Peyer's patch (tissue), 4 donors: ENCODE data around the gene CHRNA3. TPM values are rescaled to one million over a fixed set of nuclear protein-coding genes. Genes with fewer than 3 reads are reported as not detected.

Experiments
- DNase-seq, 3 donors: peaks; one replicate each; pipeline ENCODE4 v3.0.0-alpha.2; 2017 to 2019
- H3K27ac ChIP-seq, 4 donors: fragments of 200-600 bp; sonication (generic); one replicate each; pipeline ENCODE4 v1.5.1; 2016 to 2019
- H3K27me3 ChIP-seq, 2 donors: fragments of 200-600 bp; sonication (generic); one replicate each; pipeline ENCODE4 v1.5.1; 2019
- H3K36me3 ChIP-seq, 3 donors: fragments of 200-600 bp; sonication (generic); one replicate each; pipeline ENCODE4 v1.5.1; 2016 to 2019
- H3K4me1 ChIP-seq, 4 donors: fragments of 200-600 bp; sonication (generic); one replicate each; pipeline ENCODE4 v1.5.1; 2016 to 2019
- H3K4me3 ChIP-seq, 4 donors: fragments of 200-600 bp; sonication (generic); 1 replicate in 3 of 4; 2 replicates in 1 of 4; pipeline ENCODE4 v1.5.1; 2016 to 2019; ENCODE audit warnings: mild to moderate bottlenecking in 1 of 4
- H3K9me3 ChIP-seq, 4 donors: fragments of 200-600 bp; sonication (generic); one replicate each; pipeline ENCODE4 v1.5.1; 2016 to 2019; ENCODE audit warnings: mild to moderate bottlenecking in 1 of 4
- POLR2A ChIP-seq, 2 donors: fragments of 450-650 bp; IDR thresholded peaks; one replicate each; pipeline ENCODE4 v1.5.1; 2017; ENCODE audit warnings: antibody characterized with exemption in 2 of 2, mild to moderate bottlenecking in 2 of 2, moderate library complexity in 2 of 2
- total RNA-seq, 4 donors: library from RNA; depleted of rRNA; stranded (reverse); fragments of >200 nt; gene quantifications; one replicate each; pipeline ENCODE4 v1.1.0, GENCODE V29; 2016
- TF ChIP-seq, protein P1 (sequence below), 6 experiments: fragments of 450-650 bp in 4 of 6; fragments of 200-600 bp in 2 of 6; sonication (generic) in 1 of 6; IDR thresholded peaks; one replicate each; pipeline ENCODE4 v1.5.1; 2017 to 2019; ENCODE audit warnings: antibody characterized with exemption in 6 of 6, mild to moderate bottlenecking in 3 of 6, moderate library complexity in 1 of 6

CHRNA3 gene
- total RNA-seq, 4 donors from 2014 or later: 1.2 to 3.7 (median 2.9) TPM; not detected in 1

DNA sequence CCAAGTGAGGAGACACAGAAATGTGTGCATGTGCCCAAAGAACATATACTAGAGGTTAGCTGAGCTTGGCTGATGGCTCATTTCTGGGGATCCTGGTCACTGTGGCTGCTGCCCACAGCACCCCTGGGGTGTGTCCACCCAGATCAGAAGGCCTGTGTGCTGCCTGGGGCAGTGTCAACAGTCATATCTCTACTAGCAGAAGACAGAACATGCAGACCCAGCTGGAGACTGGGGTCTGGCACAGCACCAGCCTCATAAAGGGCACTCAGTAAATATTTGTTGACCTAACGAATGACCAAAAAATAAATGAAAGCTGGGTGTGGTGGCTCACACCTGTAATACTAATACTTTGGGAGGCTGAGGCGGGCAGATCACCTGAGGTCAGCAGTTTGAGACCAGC lies 16.4 kb downstream of the CHRNA3 start:
- Histone ChIP-seq H3K4me1 (no peaks in the 10 kb centered on the region), H3K27me3 (no peaks in the 10 kb centered on the region), H3K9me3 (no peaks in the 10 kb centered on the region), H3K27ac (no peak overlapping the region), H3K4me3 (no peak overlapping the region), H3K36me3 (no peaks in the 10 kb centered on the region)
- DNase-seq: no peak
- TF ChIP-seq POLR2A (IDR thresholded peaks at IDR 0.05): no peak
- TF ChIP-seq, protein P1, sequence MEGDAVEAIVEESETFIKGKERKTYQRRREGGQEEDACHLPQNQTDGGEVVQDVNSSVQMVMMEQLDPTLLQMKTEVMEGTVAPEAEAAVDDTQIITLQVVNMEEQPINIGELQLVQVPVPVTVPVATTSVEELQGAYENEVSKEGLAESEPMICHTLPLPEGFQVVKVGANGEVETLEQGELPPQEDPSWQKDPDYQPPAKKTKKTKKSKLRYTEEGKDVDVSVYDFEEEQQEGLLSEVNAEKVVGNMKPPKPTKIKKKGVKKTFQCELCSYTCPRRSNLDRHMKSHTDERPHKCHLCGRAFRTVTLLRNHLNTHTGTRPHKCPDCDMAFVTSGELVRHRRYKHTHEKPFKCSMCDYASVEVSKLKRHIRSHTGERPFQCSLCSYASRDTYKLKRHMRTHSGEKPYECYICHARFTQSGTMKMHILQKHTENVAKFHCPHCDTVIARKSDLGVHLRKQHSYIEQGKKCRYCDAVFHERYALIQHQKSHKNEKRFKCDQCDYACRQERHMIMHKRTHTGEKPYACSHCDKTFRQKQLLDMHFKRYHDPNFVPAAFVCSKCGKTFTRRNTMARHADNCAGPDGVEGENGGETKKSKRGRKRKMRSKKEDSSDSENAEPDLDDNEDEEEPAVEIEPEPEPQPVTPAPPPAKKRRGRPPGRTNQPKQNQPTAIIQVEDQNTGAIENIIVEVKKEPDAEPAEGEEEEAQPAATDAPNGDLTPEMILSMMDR (IDR thresholded peaks at IDR 0.05): no peak

DNA sequence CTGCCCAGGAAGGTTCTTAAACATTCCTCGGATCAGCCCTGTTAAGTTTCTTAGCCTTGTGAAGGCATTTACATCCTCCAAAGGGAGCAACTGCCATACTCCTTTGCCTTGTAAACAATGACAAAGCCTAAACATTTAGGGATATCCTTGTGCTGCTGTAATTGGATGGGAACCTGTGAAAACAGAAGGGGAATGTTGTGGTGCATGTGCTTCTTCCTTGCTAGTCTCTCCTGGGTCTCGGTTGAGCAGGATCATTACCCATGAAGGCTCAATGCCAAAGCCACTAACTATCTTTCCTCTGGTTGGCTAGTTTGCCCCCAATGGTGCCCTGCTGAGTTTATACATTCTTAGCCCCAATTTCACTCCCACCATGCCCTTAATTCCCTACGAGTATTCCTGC lies 17.3 kb downstream of the CHRNA3 start:
- H3K4me3 ChIP-seq: no peak overlapping the region
- H3K27ac ChIP-seq: no peak overlapping the region
- no peaks in the 10 kb centered on the region for H3K4me1 ChIP-seq
- H3K9me3 ChIP-seq: no peaks in the 10 kb centered on the region
- H3K27me3 ChIP-seq: no peaks in the 10 kb centered on the region
- no peak for DNase-seq
- H3K36me3 ChIP-seq: no peaks in the 10 kb centered on the region
- TF ChIP-seq, protein P1 (IDR thresholded peaks at IDR 0.05): no peak
- no peak for TF ChIP-seq POLR2A (IDR thresholded peaks at IDR 0.05)

DNA sequence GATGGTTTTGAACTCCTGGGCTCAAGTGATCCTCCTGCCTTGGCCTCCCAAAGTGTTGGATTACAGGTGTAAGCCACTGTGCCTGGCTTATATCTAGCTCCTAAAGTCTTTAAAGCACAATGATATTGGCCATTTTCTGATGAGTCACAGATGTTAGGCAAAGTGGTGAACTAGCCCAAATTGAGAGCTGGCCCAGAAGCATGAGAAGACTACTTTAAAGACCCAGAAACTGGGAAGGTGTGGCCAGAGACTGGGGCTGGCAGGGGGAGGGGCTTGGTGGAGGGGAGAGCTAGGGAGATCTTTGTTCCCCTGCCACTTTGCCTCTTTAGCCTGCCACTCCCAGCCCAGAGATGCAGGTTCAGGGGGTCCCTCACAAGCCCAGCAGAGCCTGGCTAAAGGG lies 21.6 kb downstream of the CHRNA3 start:
- no peaks in the 10 kb centered on the region for H3K27me3 ChIP-seq
- H3K9me3 ChIP-seq: no peaks in the 10 kb centered on the region
- no peaks in the 10 kb centered on the region for H3K36me3 ChIP-seq
- no peak for DNase-seq
- TF ChIP-seq POLR2A (IDR thresholded peaks at IDR 0.05): no peak
- TF ChIP-seq, protein P1 (IDR thresholded peaks at IDR 0.05): no peak
- H3K27ac ChIP-seq: no peak overlapping the region
- no peaks in the 10 kb centered on the region for H3K4me1 ChIP-seq
- no peak overlapping the region for H3K4me3 ChIP-seq

DNA sequence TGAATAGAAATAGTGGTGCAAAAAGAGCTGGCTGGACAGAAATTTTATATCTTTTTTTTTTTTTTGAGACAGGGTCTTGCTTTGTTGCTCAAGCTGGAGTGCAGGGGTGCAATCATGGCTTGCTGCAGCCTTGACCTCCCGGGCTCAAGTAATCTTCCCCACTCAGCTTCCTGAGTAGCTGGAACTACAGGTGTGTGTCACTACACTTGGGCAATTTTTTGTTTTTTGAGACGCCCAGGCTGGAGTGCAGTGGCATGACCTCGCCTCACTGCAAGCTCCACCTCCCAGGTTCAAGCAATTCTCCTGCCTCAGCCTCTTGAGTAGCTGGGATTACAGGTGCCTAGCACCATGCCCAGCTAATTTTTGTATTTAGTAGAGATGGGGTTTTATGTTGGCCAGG lies 22.4 kb downstream of the CHRNA3 start:
- no peak overlapping the region for H3K27ac ChIP-seq
- TF ChIP-seq POLR2A (IDR thresholded peaks at IDR 0.05): no peak
- TF ChIP-seq, protein P1 (IDR thresholded peaks at IDR 0.05): no peak
- no peak for DNase-seq
- no peaks in the 10 kb centered on the region for H3K9me3 ChIP-seq
- no peaks in the 10 kb centered on the region for H3K4me1 ChIP-seq
- H3K36me3 ChIP-seq: no peaks in the 10 kb centered on the region
- H3K27me3 ChIP-seq: no peaks in the 10 kb centered on the region
- H3K4me3 ChIP-seq: no peak overlapping the region

DNA sequence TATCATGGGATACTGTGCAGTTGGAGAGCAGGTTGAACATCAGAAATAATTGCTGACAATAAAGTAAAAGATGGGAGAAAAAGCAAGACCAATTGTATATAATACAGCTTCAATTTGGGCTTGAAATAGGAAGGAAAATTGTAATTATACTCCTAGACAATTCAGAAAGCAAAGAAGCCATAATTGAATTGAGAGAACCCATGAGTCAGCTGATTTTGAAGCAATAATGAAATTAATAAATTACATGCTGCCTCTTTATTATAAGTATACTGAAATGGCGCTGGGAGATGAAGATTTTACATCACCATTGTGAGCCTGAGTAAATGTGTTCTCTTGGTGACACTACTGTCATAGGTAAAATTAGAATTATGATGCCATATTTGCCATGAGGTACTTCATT lies 23.2 kb downstream of the CHRNA3 start:
- Histone ChIP-seq H3K27ac (no peak overlapping the region), H3K4me3 (no peak overlapping the region), H3K9me3 (no peaks in the 10 kb centered on the region), H3K27me3 (no peaks in the 10 kb centered on the region), H3K36me3 (no peaks in the 10 kb centered on the region), H3K4me1 (no peaks in the 10 kb centered on the region)
- no peak for DNase-seq
- TF ChIP-seq, protein P1 (IDR thresholded peaks at IDR 0.05): no peak

DNA sequence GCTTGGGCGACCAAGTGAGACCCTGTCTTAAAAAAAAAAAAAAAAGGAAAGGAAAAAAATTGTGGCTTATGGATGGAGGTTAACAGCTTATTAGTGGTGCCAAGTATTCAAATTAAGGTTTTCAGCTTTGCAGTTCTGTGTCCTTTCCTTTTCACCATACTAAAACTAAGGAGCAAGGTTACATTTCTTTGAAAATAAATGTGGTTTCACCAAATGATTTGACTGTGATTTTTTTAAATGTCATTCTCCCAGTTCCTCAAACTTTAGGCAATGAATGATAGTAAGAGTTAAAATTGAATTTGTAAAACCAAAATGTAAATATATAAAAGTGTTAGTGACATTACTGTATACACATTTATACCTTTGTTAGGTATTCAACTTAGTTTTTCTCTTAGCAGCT lies 45.9 kb downstream of the CHRNA3 start:
- Histone ChIP-seq H3K9me3 (no peaks in the 10 kb centered on the region), H3K36me3 (no peaks in the 10 kb centered on the region), H3K4me1 (no peaks in the 10 kb centered on the region), H3K4me3 (no peak overlapping the region), H3K27ac (no peak overlapping the region), H3K27me3 (no peaks in the 10 kb centered on the region)
- TF ChIP-seq POLR2A (IDR thresholded peaks at IDR 0.05): no peak
- TF ChIP-seq, protein P1 (IDR thresholded peaks at IDR 0.05): no peak
- no peak for DNase-seq
